Loucy (cell line): ENCODE results near the gene FA2H.

Experiments used
- CTCF ChIP-seq: fragments of 200-600 bp; sonication (generic); conservative IDR thresholded peaks from 2 replicates; pipeline ENCODE4 v1.5.1; 2014; ENCODE audit warnings: mild to moderate bottlenecking, antibody characterized with exemption, low read length
- EZH2phosphoT487 ChIP-seq: fragments of 200-600 bp; IDR thresholded peaks from 2 replicates; pipeline ENCODE4 v1.6.1; 2018; ENCODE audit warnings: antibody characterized with exemption, mild to moderate bottlenecking, moderate library complexity, borderline replicate concordance

GRCh38 chr16:74740795-74741304, 33.8 kb downstream of the FA2H start:
- TF ChIP-seq CTCF = no peak
- TF ChIP-seq EZH2phosphoT487 = no peak
